Kasumi-1 (cell line): ENCODE results near the gene CHST8.
"Not testable (repeated sequence)": the region's sequence is repeated elsewhere in the genome, so short reads cannot be mapped to it uniquely, and the experiment has no call there.

Source experiments
- DNase-seq, 2 experiments: peaks; one replicate each; lab custom pipeline; 2025; lab: John Stamatoyannopoulos, UW

The CHST8 gene

GRCh38 chr19:33618363-33618762, 3.4 kb upstream of the CHST8 start:
- not testable (repeated sequence) for DNase-seq

- DNase-seq = no peak
Observed at GRCh38 chr19:33618884-33619283, 2.9 kb upstream of the CHST8 start.

- DNase-seq = no peak
Observed at GRCh38 chr19:33620611-33621010, 1.1 kb upstream of the CHST8 start.

GRCh38 chr19:33621065-33621785, 528 bp upstream of the CHST8 start:
- DNase-seq = no peak

- no peak for DNase-seq
Observed at GRCh38 chr19:33622505-33622808, 704 bp downstream of the CHST8 start.

- DNase-seq = no peak
Observed at GRCh38 chr19:33622809-33623511, 1.2 kb downstream of the CHST8 start.

- no peak for DNase-seq
Observed at GRCh38 chr19:33624586-33624985, 2.8 kb downstream of the CHST8 start.

- no peak for DNase-seq
Observed at GRCh38 chr19:33627526-33627925, 5.8 kb downstream of the CHST8 start.

- no peak for DNase-seq
Observed at GRCh38 chr19:33627962-33628839, 6.4 kb downstream of the CHST8 start.

GRCh38 chr19:33628921-33629825, 7.4 kb downstream of the CHST8 start:
- DNase-seq = no peak

GRCh38 chr19:33629826-33630375, 8.1 kb downstream of the CHST8 start:
- no peak for DNase-seq

- no peak for DNase-seq
Observed at GRCh38 chr19:33630880-33631608, 9.3 kb downstream of the CHST8 start.

GRCh38 chr19:33631609-33631973, 9.8 kb downstream of the CHST8 start:
- no peak for DNase-seq

GRCh38 chr19:33634361-33635091, 12.8 kb downstream of the CHST8 start:
- no peak for DNase-seq

- no peak for DNase-seq
Observed at GRCh38 chr19:33638167-33639034, 16.6 kb downstream of the CHST8 start.

- DNase-seq = no peak
Observed at GRCh38 chr19:33639035-33639681, 17.4 kb downstream of the CHST8 start.

GRCh38 chr19:33640773-33641172, 19.0 kb downstream of the CHST8 start:
- no peak for DNase-seq

GRCh38 chr19:33641261-33641660, 19.5 kb downstream of the CHST8 start:
- DNase-seq = no peak
